BE2C (cell line): ENCODE data around the gene MYCN.

Source experiments
- DNase-seq: peaks from one replicate; pipeline ENCODE4 v3.0.0-alpha.2; 2020
- H3K27me3 ChIP-seq: fragments of 250-450 bp; sonication (Bioruptor Pico); 2 replicates; pipeline ENCODE4 v1.5.1; 2020; ENCODE audit warnings: mild to moderate bottlenecking
- H3K36me3 ChIP-seq: fragments of 250-450 bp; sonication (Bioruptor Pico); 2 replicates; pipeline ENCODE4 v1.5.1; 2020; ENCODE audit warnings: mild to moderate bottlenecking
- H3K4me1 ChIP-seq: fragments of 250-450 bp; sonication (Bioruptor Pico); 2 replicates; pipeline ENCODE4 v1.5.1; 2020
- H3K4me3 ChIP-seq: 2 replicates; pipeline ENCODE4 v1.5.1; 2011; ENCODE audit warnings: low read depth, low read length
- H3K9me3 ChIP-seq: fragments of 250-450 bp; sonication (Bioruptor Pico); 2 replicates; pipeline ENCODE4 v1.5.1; 2020
- TF ChIP-seq, protein P1 (sequence below): IDR thresholded peaks from 2 replicates; pipeline ENCODE4 v1.5.1; 2012; ENCODE audit warnings: mild to moderate bottlenecking, low read depth, low read length

MYCN gene

DNA sequence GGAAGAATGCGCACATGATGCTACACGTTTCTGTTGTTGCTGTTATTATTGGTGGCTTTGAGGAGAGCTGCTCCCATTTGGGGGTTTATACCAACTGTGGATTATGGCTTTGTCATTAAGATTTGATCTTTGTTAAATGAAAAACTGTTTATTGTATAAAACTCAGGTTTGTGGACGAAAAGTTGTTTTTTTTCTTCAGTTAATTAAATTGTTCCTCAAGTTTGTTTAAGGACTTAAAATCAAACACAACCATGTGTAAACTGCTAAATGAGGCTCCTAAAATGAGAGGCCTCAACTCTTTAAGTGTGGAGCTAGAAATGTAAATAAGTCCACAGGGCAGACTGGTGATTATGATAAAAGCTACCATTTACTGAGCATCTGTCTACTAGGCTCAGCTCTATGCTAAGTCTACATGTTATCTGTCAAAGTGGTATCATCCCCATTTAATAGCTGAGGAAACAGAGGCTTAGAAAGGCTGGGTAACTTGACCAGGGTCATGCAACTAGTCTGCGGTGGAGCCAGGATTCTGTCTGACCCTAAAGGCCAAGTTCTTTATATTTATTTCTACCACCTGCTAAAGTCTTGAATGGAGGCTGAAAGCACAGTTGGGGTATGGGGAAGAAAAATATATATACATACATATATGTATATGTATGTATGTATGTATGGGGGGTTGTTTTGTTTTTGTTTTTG lies 4.1 kb downstream of the MYCN start:
- DNase-seq = peak; percentile 93
- Histone ChIP-seq H3K27me3 (peaks cover 35% of the 10 kb centered on the region), H3K36me3 (peaks cover 69% of the 10 kb centered on the region), H3K4me1 (peaks cover 27% of the 10 kb centered on the region), H3K9me3 (no peaks in the 10 kb centered on the region; the same call in 1 of the 2 replicates), H3K4me3 (peak overlapping the region; percentile 0)
- TF ChIP-seq, protein P1, sequence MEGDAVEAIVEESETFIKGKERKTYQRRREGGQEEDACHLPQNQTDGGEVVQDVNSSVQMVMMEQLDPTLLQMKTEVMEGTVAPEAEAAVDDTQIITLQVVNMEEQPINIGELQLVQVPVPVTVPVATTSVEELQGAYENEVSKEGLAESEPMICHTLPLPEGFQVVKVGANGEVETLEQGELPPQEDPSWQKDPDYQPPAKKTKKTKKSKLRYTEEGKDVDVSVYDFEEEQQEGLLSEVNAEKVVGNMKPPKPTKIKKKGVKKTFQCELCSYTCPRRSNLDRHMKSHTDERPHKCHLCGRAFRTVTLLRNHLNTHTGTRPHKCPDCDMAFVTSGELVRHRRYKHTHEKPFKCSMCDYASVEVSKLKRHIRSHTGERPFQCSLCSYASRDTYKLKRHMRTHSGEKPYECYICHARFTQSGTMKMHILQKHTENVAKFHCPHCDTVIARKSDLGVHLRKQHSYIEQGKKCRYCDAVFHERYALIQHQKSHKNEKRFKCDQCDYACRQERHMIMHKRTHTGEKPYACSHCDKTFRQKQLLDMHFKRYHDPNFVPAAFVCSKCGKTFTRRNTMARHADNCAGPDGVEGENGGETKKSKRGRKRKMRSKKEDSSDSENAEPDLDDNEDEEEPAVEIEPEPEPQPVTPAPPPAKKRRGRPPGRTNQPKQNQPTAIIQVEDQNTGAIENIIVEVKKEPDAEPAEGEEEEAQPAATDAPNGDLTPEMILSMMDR = no peak

DNA sequence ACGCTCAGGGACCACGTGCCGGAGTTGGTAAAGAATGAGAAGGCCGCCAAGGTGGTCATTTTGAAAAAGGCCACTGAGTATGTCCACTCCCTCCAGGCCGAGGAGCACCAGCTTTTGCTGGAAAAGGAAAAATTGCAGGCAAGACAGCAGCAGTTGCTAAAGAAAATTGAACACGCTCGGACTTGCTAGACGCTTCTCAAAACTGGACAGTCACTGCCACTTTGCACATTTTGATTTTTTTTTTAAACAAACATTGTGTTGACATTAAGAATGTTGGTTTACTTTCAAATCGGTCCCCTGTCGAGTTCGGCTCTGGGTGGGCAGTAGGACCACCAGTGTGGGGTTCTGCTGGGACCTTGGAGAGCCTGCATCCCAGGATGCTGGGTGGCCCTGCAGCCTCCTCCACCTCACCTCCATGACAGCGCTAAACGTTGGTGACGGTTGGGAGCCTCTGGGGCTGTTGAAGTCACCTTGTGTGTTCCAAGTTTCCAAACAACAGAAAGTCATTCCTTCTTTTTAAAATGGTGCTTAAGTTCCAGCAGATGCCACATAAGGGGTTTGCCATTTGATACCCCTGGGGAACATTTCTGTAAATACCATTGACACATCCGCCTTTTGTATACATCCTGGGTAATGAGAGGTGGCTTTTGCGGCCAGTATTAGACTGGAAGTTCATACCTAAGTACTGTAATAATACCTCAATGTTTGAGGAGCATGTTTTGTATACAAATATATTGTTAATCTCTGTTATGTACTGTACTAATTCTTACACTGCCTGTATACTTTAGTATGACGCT lies 5.8 kb downstream of the MYCN start:
- TF ChIP-seq, protein P1 = no peak
- DNase-seq = peak; percentile 100
- Histone ChIP-seq H3K27me3 (peaks cover 22% of the 10 kb centered on the region), H3K4me3 (no peak overlapping the region), H3K9me3 (no peaks in the 10 kb centered on the region; the same call in 1 of the 2 replicates), H3K36me3 (peaks cover 69% of the 10 kb centered on the region), H3K4me1 (peaks cover 33% of the 10 kb centered on the region)

DNA sequence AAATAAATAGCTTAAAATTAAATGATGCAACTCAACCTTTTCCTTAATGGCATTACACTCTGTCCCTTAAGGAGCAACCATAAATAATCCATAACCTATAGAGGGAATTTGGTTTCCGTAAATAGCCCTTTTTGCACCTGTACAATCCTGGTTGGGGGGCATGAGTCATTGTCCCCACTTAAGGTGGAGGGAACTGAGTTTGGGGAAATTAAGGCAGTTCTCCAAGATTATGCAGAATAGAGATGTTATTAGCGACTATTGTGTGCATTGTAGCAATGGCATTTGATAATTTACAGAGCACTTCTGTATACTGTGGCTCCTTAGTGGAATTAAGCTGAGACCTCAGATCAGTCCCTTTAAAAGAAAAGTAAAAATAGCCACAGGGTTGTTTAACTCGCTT lies 6.6 kb downstream of the MYCN start:
- peaks cover 67% of the 10 kb centered on the region for H3K36me3 ChIP-seq
- H3K27me3 ChIP-seq = peaks cover 16% of the 10 kb centered on the region
- TF ChIP-seq, protein P1 = no peak
- H3K9me3 ChIP-seq = peaks cover 2% of the 10 kb centered on the region; the same call in 1 of the 2 replicates
- DNase-seq = peak; percentile 84
- H3K4me1 ChIP-seq = peaks cover 33% of the 10 kb centered on the region
- H3K4me3 ChIP-seq = no peak overlapping the region

DNA sequence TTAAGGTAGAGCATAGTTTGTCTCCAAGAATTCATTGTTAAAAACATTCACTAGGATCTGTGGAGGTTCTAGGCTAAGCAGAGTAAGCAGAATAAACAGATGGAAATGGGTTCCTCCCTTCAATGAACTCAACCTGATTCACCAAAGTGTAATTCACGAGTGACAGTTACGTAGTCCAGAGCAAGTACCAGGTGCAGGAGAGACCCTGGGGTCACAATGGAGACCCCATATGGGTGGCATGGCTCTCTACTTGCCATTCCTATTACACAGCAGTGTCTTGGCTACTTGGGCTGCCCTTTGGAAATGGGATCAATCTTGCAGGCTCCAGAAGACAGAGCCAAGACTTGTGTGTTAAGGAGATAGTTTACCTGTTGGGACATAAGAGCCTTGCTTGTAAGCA lies 7.1 kb downstream of the MYCN start:
- TF ChIP-seq, protein P1 = no peak
- peaks cover 33% of the 10 kb centered on the region for H3K4me1 ChIP-seq
- peaks cover 64% of the 10 kb centered on the region for H3K36me3 ChIP-seq
- peaks cover 2% of the 10 kb centered on the region; the same call in 1 of the 2 replicates for H3K9me3 ChIP-seq
- peaks cover 12% of the 10 kb centered on the region for H3K27me3 ChIP-seq
- no peak overlapping the region for H3K4me3 ChIP-seq
- peak; percentile 100 for DNase-seq

DNA sequence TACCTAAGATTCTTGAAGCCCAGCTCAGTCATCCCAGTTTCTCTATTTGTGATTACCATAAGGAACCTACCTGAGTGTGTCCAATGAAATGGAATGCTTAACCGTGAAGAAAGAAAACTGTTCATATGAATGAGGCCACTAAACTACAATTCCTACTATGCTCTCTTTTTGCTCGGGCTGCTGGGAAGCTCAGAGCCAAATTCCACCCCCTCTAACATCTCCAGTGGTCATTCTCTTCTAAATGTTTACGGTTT lies 8.3 kb downstream of the MYCN start:
- TF ChIP-seq, protein P1 = no peak
- Histone ChIP-seq H3K27me3 (peaks cover 2% of the 10 kb centered on the region; the same call in 1 of the 2 replicates), H3K9me3 (peaks cover 2% of the 10 kb centered on the region; the same call in 1 of the 2 replicates), H3K4me1 (peaks cover 28% of the 10 kb centered on the region), H3K4me3 (no peak overlapping the region), H3K36me3 (peaks cover 55% of the 10 kb centered on the region)
- no peak for DNase-seq

DNA sequence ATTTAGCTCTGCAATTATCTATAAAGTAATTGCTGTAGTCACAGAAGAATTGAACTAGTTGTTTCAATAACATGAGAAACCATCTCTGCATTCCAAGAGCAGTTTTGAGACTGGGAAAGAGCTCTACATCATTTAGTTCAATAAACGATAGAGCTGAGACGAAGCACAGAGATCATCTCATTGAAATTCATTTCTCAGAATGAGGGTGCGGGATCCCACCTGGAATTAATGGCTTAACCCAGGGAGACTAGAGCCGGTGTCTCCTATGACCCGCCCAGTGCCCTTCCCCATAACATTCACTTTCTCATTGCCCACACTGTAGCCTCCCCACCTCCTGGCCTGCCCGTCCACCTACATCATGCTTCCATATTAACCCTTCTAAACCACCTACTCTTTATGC lies 8.8 kb downstream of the MYCN start:
- Histone ChIP-seq H3K27me3 (no peaks in the 10 kb centered on the region), H3K4me1 (peaks cover 27% of the 10 kb centered on the region), H3K9me3 (peaks cover 2% of the 10 kb centered on the region; the same call in 1 of the 2 replicates), H3K36me3 (peaks cover 50% of the 10 kb centered on the region), H3K4me3 (no peak overlapping the region)
- DNase-seq = no peak
- TF ChIP-seq, protein P1 = no peak
